HG03064 (cell line): ENCODE results near the gene GATAD1.
"Not testable (repeated sequence)": the region's sequence is repeated elsewhere in the genome, so short reads cannot be mapped to it uniquely, and the experiment has no call there.

Experiments
- ATAC-seq: cut with Tn5 transposase; IDR thresholded peaks from one replicate; pipeline ENCODE4 v1.9.1; 2021; ENCODE audit warnings: low read depth; ENCODE audit not compliant: unreplicated experiment

Gene GATAD1

GRCh38 chr7:92479146-92479545 is 31.9 kb downstream of the GATAD1 start:
- ATAC-seq, result not testable (repeated sequence)

- not testable (repeated sequence) for ATAC-seq
These were observed 36.3 kb downstream of the GATAD1 start for GRCh38 chr7:92483624-92484023.

GRCh38 chr7:92484226-92484625 is 36.9 kb downstream of the GATAD1 start:
- not testable (repeated sequence) for ATAC-seq

- no peak for ATAC-seq
These were observed 38.1 kb downstream of the GATAD1 start for GRCh38 chr7:92485267-92485892.

DNA sequence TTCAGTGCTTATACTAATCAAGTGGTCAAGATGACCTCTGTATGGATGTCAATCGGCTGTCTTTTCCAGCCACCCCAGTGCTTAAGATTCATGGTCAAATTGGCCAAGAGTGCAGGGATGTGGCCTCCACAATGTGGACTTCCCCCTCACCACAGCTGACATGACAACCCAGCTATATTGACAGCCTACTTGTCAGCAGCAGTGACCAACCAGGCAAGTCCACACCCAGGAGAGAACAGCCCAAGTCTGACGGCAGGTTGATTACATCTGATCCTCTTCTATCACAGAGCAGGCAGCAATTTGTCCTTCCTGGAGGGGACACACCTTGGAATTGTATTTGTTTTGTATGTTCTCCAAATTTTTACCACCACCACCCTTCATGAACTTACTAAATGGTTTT is 38.7 kb downstream of the GATAD1 start:
- ATAC-seq, result no peak

DNA sequence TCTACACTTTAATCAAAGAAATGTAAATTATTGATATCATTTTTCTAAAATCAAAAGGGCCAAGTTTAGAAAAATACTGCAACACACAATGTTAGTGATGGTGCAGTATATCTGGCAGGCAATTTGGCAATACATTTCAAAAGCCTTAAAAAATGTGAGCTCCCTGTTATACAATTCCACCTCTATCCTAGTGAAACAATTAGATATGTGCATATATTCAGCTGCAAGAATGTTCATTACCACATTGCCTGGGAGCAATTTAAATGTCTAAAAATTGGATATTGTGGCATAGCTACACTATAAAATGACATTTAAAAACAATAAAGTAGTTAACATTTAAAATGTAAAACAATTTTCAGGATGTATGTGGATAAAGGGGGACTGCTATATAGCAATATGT is 40.5 kb downstream of the GATAD1 start:
- ATAC-seq, result no peak

DNA sequence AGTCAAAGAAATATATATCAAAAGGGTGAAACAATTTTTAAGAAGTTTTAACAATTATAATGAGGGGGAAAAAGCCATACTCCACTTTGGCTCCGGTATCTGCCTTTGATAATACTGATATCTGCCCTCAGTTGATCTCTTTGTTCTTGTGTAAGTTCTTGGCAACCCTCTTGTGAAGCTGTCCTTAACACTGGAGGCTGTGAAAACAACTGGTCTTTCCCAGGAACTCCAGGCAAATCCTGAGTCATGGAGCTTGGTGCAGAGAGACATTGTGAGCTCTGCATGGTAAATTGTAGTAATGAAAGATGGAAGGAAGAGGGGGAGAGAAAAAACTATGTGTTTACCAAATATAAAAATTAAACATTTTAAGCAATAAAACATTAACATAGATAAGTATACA is 42.4 kb downstream of the GATAD1 start:
- no peak for ATAC-seq

DNA sequence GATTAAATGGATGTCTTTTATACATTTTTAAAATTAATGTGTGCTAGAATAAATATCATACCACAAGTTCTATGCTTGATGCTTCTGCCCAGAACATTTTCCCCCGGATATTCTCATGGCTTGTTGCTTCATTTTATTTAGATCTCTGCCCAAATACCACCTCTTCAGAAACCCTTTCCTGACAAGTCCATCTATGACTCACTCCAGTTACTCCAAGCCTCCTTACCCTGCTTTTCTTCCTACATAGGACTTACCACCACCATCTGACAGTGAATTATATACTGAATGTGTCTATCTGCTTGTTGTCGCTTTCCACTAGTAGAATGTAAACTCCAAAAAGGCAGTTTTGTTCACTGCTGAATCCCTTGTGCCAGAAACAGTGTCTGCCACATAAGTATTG is 49.6 kb downstream of the GATAD1 start:
- no peak for ATAC-seq

DNA sequence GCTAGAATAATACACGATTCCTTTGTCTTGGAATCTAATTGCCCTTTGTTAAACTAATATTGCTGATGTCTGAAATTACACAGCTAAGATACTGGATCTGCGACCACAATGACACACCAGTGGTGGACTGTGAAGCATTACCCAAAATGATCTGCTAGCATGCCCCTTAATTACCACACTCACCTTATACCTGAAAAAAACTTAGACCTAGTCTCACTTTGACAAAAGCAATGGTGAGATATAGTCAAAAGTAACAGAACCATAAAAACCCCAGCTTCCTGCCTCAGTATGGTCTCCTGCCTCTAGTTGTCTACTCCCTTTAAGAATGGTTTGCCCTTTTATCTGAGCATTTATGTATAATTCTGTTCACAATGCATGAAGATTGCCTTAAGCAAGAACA is 51.3 kb downstream of the GATAD1 start:
- ATAC-seq, result no peak

GRCh38 chr7:92503767-92504166 is 56.5 kb downstream of the GATAD1 start:
- no peak for ATAC-seq

- no peak for ATAC-seq
These were observed 57.3 kb downstream of the GATAD1 start for GRCh38 chr7:92504563-92504962.

- no peak for ATAC-seq
These were observed 59.1 kb downstream of the GATAD1 start for GRCh38 chr7:92506363-92506762.

- ATAC-seq, result no peak
These were observed 61.7 kb downstream of the GATAD1 start for GRCh38 chr7:92508946-92509345.
